ENCODE results near the gene ARMC10. TPM values are rescaled to one million over a fixed set of nuclear protein-coding genes. Genes with fewer than 3 reads are reported as not detected.

Gene ARMC10
- total RNA-seq, 2 donors from 2014 or later, result 46.3 to 48.9 TPM

GRCh38 chr7:103068414-103069403 lies 6.2 kb upstream of the ARMC10 start:
- no peak overlapping the region for H3K4me3 ChIP-seq (ENCODE audit: low read length)
- DNase-seq, result no peak
- H3K27ac Mint-ChIP-seq, result no peak overlapping the region
- H3K27me3 Mint-ChIP-seq (ENCODE audit: insufficient read depth), result no peaks in the 10 kb centered on the region
- no peak overlapping the region for H3K27ac ChIP-seq (ENCODE audit: low read depth, low read length)
- no peaks in the 10 kb centered on the region for H3K4me1 ChIP-seq (ENCODE audit: control insufficient read depth, insufficient read depth, low read length)
- H3K27me3 ChIP-seq (ENCODE audit: control insufficient read depth, insufficient read depth, low read length, poor library complexity, severe bottlenecking), result no peaks in the 10 kb centered on the region
- H3K9me3 Mint-ChIP-seq, result peaks cover 21% of the 10 kb centered on the region
- peaks cover 15% of the 10 kb centered on the region for H3K36me3 Mint-ChIP-seq (ENCODE audit: low read depth)
- H3K9me3 ChIP-seq (ENCODE audit: control insufficient read depth, low read length), result peaks cover 8% of the 10 kb centered on the region
- H3K9ac ChIP-seq (ENCODE audit: extremely low read depth, low read length, poor library complexity, severe bottlenecking), result no peak overlapping the region
- WGBS, 2 experiments (ENCODE audit: insufficient coverage in 1 of 2, insufficient read length in 1 of 2), result 93 to 94% methylated on average over 7 to 23 of the region's 23 CpGs
- no peak for TF ChIP-seq CTCF (conservative IDR thresholded peaks at IDR 0.05)
- peaks cover under 1% of the 10 kb centered on the region for H3K4me1 Mint-ChIP-seq
- no peak overlapping the region for H3K4me3 Mint-ChIP-seq
- no peaks in the 10 kb centered on the region for H3K36me3 ChIP-seq (ENCODE audit: control insufficient read depth, insufficient read depth, low read length)

- Mint-ChIP-seq H3K36me3 (ENCODE audit: low read depth) (peaks cover 15% of the 10 kb centered on the region), H3K4me1 (peaks cover 7% of the 10 kb centered on the region), H3K27me3 (ENCODE audit: insufficient read depth) (no peaks in the 10 kb centered on the region), H3K27ac (no peak overlapping the region), H3K4me3 (no peak overlapping the region), H3K9me3 (peaks cover 21% of the 10 kb centered on the region)
- Histone ChIP-seq H3K4me1 (ENCODE audit: control insufficient read depth, insufficient read depth, low read length) (no peaks in the 10 kb centered on the region), H3K36me3 (ENCODE audit: control insufficient read depth, insufficient read depth, low read length) (no peaks in the 10 kb centered on the region), H3K4me3 (ENCODE audit: low read length) (no peak overlapping the region), H3K9ac (ENCODE audit: extremely low read depth, low read length, poor library complexity, severe bottlenecking) (no peak overlapping the region), H3K27me3 (ENCODE audit: control insufficient read depth, insufficient read depth, low read length, poor library complexity, severe bottlenecking) (no peaks in the 10 kb centered on the region), H3K9me3 (ENCODE audit: control insufficient read depth, low read length) (peaks cover 8% of the 10 kb centered on the region), H3K27ac (ENCODE audit: low read depth, low read length) (no peak overlapping the region)
- no peak for TF ChIP-seq CTCF (conservative IDR thresholded peaks at IDR 0.05)
- no peak for DNase-seq
- 88 to 98% methylated on average over 2 of the region's 2 CpGs for WGBS, 2 experiments (ENCODE audit: insufficient coverage in 1 of 2, insufficient read length in 1 of 2)
Measured at GRCh38 chr7:103071000-103071399, 3.9 kb upstream of the ARMC10 start.

GRCh38 chr7:103073989-103074518 lies 886 bp upstream of the ARMC10 start:
- no peak for TF ChIP-seq CTCF (conservative IDR thresholded peaks at IDR 0.05)
- DNase-seq, result no peak
- H3K36me3 Mint-ChIP-seq (ENCODE audit: low read depth), result peaks cover 15% of the 10 kb centered on the region
- H3K4me3 Mint-ChIP-seq, result peak overlapping the region; percentile 72
- no peaks in the 10 kb centered on the region for H3K27me3 Mint-ChIP-seq (ENCODE audit: insufficient read depth)
- H3K9me3 ChIP-seq (ENCODE audit: control insufficient read depth, low read length), result peaks cover 8% of the 10 kb centered on the region
- H3K36me3 ChIP-seq (ENCODE audit: control insufficient read depth, insufficient read depth, low read length), result no peaks in the 10 kb centered on the region
- H3K27me3 ChIP-seq (ENCODE audit: control insufficient read depth, insufficient read depth, low read length, poor library complexity, severe bottlenecking), result no peaks in the 10 kb centered on the region
- no peak overlapping the region for H3K27ac ChIP-seq (ENCODE audit: low read depth, low read length)
- H3K4me1 ChIP-seq (ENCODE audit: control insufficient read depth, insufficient read depth, low read length), result no peaks in the 10 kb centered on the region
- peaks cover 10% of the 10 kb centered on the region for H3K9me3 Mint-ChIP-seq
- WGBS, 2 experiments (ENCODE audit: insufficient coverage in 1 of 2, insufficient read length in 1 of 2), result 14 to 22% methylated on average over 5 to 6 of the region's 6 CpGs
- peak overlapping the region; percentile 89 for H3K4me3 ChIP-seq (ENCODE audit: low read length)
- H3K27ac Mint-ChIP-seq, result peak overlapping the region; percentile 95
- H3K9ac ChIP-seq (ENCODE audit: extremely low read depth, low read length, poor library complexity, severe bottlenecking), result peak overlapping the region; percentile 73
- H3K4me1 Mint-ChIP-seq, result peaks cover 10% of the 10 kb centered on the region
